Measurements from ENCODE around the gene MINAR1.
A peak's percentile ranks its signal among the peaks of the same experiment; 100 is the strongest.

The MINAR1 gene

GRCh38 chr15:79442911-79443310 lies 10.8 kb downstream of the MINAR1 start:
- Histone ChIP-seq H3K79me2 (ENCODE audit: insufficient read depth, low read length) (no peaks in the 10 kb centered on the region), H3K4me3 (ENCODE audit: low read length, poor library complexity, severe bottlenecking) (no peak overlapping the region), H3F3A (ENCODE audit: low read depth) (no peaks in the 10 kb centered on the region), H3K36me3 (ENCODE audit: insufficient read depth, low read length) (no peaks in the 10 kb centered on the region), H2AFZ (ENCODE audit: low read length) (no peak overlapping the region), H3K9me2 (replicated peaks; ENCODE audit: low read depth, low read length) (no peaks in the 10 kb centered on the region), H3K4me2 (ENCODE audit: low read depth, low read length, poor library complexity, severe bottlenecking) (no peak overlapping the region), H3K4me1 (ENCODE audit: insufficient read depth, low read length, poor library complexity, severe bottlenecking) (no peaks in the 10 kb centered on the region), H4K20me1 (ENCODE audit: insufficient read depth, low read length, poor library complexity, severe bottlenecking) (no peaks in the 10 kb centered on the region), H3K9ac (ENCODE audit: low read depth, low read length, poor library complexity, severe bottlenecking) (no peak overlapping the region), H3K9me3 (ENCODE audit: insufficient read depth, low read depth, low read length) (no peaks in the 10 kb centered on the region), H3K27me3 (ENCODE audit: insufficient read depth, low read length, poor library complexity, severe bottlenecking) (no peaks in the 10 kb centered on the region)
- no peak for TF ChIP-seq CTCF (conservative IDR thresholded peaks at IDR 0.05; ENCODE audit: low read length)
- TF ChIP-seq EZH2phosphoT487 (IDR thresholded peaks at IDR 0.05; ENCODE audit: borderline replicate concordance) = no peak

GRCh38 chr15:79447060-79447459 lies 14.9 kb downstream of the MINAR1 start:
- H3F3A ChIP-seq (ENCODE audit: low read depth) = no peaks in the 10 kb centered on the region
- H3K9me3 ChIP-seq (ENCODE audit: insufficient read depth, low read depth, low read length) = no peaks in the 10 kb centered on the region
- no peak overlapping the region for H3K9ac ChIP-seq (ENCODE audit: low read depth, low read length, poor library complexity, severe bottlenecking)
- no peaks in the 10 kb centered on the region for H4K20me1 ChIP-seq (ENCODE audit: insufficient read depth, low read length, poor library complexity, severe bottlenecking)
- TF ChIP-seq CTCF (conservative IDR thresholded peaks at IDR 0.05; ENCODE audit: low read length) = no peak
- TF ChIP-seq EZH2phosphoT487 (IDR thresholded peaks at IDR 0.05; ENCODE audit: borderline replicate concordance) = no peak
- no peaks in the 10 kb centered on the region for H3K36me3 ChIP-seq (ENCODE audit: insufficient read depth, low read length)
- H3K9me2 ChIP-seq (replicated peaks; ENCODE audit: low read depth, low read length) = no peaks in the 10 kb centered on the region
- no peak overlapping the region for H2AFZ ChIP-seq (ENCODE audit: low read length)
- H3K4me3 ChIP-seq (ENCODE audit: low read length, poor library complexity, severe bottlenecking) = no peak overlapping the region
- H3K79me2 ChIP-seq (ENCODE audit: insufficient read depth, low read length) = no peaks in the 10 kb centered on the region
- H3K4me1 ChIP-seq (ENCODE audit: insufficient read depth, low read length, poor library complexity, severe bottlenecking) = no peaks in the 10 kb centered on the region
- H3K4me2 ChIP-seq (ENCODE audit: low read depth, low read length, poor library complexity, severe bottlenecking) = no peak overlapping the region
- H3K27me3 ChIP-seq (ENCODE audit: insufficient read depth, low read length, poor library complexity, severe bottlenecking) = no peaks in the 10 kb centered on the region

GRCh38 chr15:79450648-79451047 lies 18.5 kb downstream of the MINAR1 start:
- Histone ChIP-seq H3K9me2 (replicated peaks; ENCODE audit: low read depth, low read length) (no peaks in the 10 kb centered on the region), H3K4me2 (ENCODE audit: low read depth, low read length, poor library complexity, severe bottlenecking) (no peak overlapping the region), H2AFZ (ENCODE audit: low read length) (no peak overlapping the region), H3K27me3 (ENCODE audit: insufficient read depth, low read length, poor library complexity, severe bottlenecking) (no peaks in the 10 kb centered on the region), H3K79me2 (ENCODE audit: insufficient read depth, low read length) (no peaks in the 10 kb centered on the region), H3K9ac (ENCODE audit: low read depth, low read length, poor library complexity, severe bottlenecking) (no peak overlapping the region), H3K9me3 (ENCODE audit: insufficient read depth, low read depth, low read length) (no peaks in the 10 kb centered on the region), H3K4me3 (ENCODE audit: low read length, poor library complexity, severe bottlenecking) (no peak overlapping the region), H3F3A (ENCODE audit: low read depth) (no peaks in the 10 kb centered on the region), H3K4me1 (ENCODE audit: insufficient read depth, low read length, poor library complexity, severe bottlenecking) (no peaks in the 10 kb centered on the region), H3K36me3 (ENCODE audit: insufficient read depth, low read length) (no peaks in the 10 kb centered on the region), H4K20me1 (ENCODE audit: insufficient read depth, low read length, poor library complexity, severe bottlenecking) (no peaks in the 10 kb centered on the region)
- TF ChIP-seq EZH2phosphoT487 (IDR thresholded peaks at IDR 0.05; ENCODE audit: borderline replicate concordance) = no peak
- peak; percentile 48 for TF ChIP-seq CTCF (conservative IDR thresholded peaks at IDR 0.05; ENCODE audit: low read length)
